Measurements from ENCODE around the gene ARID1B.

DNA sequence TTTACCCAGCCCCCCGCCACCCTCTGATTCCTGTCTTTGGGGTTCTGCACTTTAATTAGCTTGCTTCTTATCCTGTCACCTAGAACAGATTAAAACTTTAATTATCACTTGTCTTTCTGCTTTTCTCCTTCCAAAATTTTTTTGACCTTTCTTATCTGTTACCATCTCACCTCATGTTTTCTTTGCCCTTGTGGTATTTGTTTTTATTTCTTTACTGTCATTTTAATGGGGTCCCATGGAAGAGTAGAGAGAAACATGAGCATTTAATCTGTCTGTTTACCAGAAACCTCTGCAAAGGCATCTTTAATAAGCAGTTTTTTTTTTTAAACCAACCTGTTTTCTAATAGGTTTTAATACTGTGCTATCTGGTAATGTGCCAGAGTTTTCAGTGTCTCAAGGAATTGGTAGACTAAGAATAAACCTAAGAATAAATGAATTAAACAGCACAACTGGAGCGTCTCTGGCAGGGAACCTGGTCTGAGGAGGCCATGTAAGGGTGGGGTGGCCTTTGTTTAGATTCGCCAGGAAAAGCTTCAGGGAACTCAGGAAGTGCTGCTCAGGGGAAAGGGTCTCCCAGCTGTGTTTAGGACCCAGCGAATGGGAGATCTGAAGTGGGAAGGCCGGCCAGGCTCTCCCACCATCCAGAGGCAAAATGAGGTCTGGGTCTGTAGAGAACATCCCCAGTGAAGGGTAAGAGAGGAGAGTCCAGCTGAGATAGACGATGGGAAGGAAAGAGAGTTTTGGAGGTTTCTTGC lies 69.8 kb downstream of the ARID1B start:
- TF ChIP-seq, protein P1, sequence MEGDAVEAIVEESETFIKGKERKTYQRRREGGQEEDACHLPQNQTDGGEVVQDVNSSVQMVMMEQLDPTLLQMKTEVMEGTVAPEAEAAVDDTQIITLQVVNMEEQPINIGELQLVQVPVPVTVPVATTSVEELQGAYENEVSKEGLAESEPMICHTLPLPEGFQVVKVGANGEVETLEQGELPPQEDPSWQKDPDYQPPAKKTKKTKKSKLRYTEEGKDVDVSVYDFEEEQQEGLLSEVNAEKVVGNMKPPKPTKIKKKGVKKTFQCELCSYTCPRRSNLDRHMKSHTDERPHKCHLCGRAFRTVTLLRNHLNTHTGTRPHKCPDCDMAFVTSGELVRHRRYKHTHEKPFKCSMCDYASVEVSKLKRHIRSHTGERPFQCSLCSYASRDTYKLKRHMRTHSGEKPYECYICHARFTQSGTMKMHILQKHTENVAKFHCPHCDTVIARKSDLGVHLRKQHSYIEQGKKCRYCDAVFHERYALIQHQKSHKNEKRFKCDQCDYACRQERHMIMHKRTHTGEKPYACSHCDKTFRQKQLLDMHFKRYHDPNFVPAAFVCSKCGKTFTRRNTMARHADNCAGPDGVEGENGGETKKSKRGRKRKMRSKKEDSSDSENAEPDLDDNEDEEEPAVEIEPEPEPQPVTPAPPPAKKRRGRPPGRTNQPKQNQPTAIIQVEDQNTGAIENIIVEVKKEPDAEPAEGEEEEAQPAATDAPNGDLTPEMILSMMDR (IDR thresholded peaks at IDR 0.05), result no peak
- TF ChIP-seq POLR2AphosphoS5 (IDR thresholded peaks at IDR 0.05; ENCODE audit: low read depth, low read length), result no peak
